Measurements from ENCODE around the gene TGM3.

DNA sequence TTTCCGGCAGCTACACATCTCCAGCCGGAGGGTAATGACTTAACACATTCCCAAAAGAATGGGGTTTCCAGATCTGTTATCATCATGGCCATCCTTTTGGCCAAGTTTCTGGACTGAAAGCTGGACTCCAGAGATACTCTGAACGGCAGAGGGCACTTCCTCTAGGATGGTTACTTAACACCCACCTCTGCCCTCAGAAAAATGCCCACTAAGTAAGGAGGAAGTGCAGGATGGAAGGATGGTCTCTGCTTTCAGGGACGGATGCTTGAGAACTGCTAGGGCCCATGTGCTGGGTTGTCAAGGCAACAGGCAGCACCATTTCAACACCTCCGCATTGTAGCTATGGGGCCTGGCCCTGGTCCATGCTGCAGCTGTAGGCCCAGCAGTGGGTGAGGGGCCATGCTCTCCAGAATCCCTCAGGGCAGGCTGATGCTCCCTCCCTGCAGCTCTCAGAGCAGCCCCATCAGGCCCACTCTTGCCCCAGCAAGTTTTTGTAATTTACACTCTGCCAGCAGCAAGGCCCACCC lies 16.5 kb upstream of the TGM3 start:
- TF ChIP-seq, protein P1, sequence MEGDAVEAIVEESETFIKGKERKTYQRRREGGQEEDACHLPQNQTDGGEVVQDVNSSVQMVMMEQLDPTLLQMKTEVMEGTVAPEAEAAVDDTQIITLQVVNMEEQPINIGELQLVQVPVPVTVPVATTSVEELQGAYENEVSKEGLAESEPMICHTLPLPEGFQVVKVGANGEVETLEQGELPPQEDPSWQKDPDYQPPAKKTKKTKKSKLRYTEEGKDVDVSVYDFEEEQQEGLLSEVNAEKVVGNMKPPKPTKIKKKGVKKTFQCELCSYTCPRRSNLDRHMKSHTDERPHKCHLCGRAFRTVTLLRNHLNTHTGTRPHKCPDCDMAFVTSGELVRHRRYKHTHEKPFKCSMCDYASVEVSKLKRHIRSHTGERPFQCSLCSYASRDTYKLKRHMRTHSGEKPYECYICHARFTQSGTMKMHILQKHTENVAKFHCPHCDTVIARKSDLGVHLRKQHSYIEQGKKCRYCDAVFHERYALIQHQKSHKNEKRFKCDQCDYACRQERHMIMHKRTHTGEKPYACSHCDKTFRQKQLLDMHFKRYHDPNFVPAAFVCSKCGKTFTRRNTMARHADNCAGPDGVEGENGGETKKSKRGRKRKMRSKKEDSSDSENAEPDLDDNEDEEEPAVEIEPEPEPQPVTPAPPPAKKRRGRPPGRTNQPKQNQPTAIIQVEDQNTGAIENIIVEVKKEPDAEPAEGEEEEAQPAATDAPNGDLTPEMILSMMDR (conservative IDR thresholded peaks at IDR 0.05): no peak
- no peak for TF ChIP-seq ZFX (IDR thresholded peaks at IDR 0.05)

Measured in C4-2B (cell line).